Left lung (tissue), 10 donors: ENCODE measurements around the gene KCTD20. TPM values are rescaled to one million over a fixed set of nuclear protein-coding genes. Genes with fewer than 3 reads are reported as not detected.
"Not testable (repeated sequence)": the region's sequence is repeated elsewhere in the genome, so short reads cannot be mapped to it uniquely, and the experiment has no call there.

Experiments used
- ATAC-seq: fragments of 200-7000 bp; cut with Tn5 transposase; one replicate; pipeline ENCODE4 v1.9.1; 2020; ENCODE audit warnings: moderate library complexity
- DNase-seq, 4 donors: peaks; one replicate each; pipeline ENCODE4 v3.0.0-alpha.2; 2013 to 2020
- H3K27ac ChIP-seq, 2 donors: fragments of 200-600 bp; sonication (generic) in 1 of 2; one replicate each; pipeline versions ENCODE4 v1.5.0 to v1.8.0; 2020 to 2021
- H3K27me3 ChIP-seq, 2 donors: fragments of 200-600 bp; sonication (generic) in 1 of 2; one replicate each; pipeline versions ENCODE4 v1.5.0 to v1.8.0; 2020 to 2021
- H3K36me3 ChIP-seq, 2 donors: fragments of 200-600 bp; sonication (generic) in 1 of 2; one replicate each; pipeline versions ENCODE4 v1.5.0 to v1.8.0; 2020 to 2021
- H3K4me1 ChIP-seq, 2 donors: fragments of 200-600 bp; one replicate each; pipeline ENCODE4 v1.8.0; 2021
- H3K4me3 ChIP-seq, 2 donors: fragments of 200-600 bp; sonication (generic) in 1 of 2; one replicate each; pipeline versions ENCODE4 v1.5.0 to v1.8.0; 2020 to 2021; ENCODE audit warnings: mild to moderate bottlenecking in 1 of 2
- H3K9me3 ChIP-seq, 2 donors: fragments of 200-600 bp; sonication (generic) in 1 of 2; one replicate each; pipeline versions ENCODE4 v1.5.0 to v1.8.0; 2020 to 2021
- intact Hi-C, 2 donors: fragments of 100-400 bp; cut with DNase I; formaldehyde crosslinking; loops; one replicate each; pipeline versions ENCODE4 v1.11.2 to v1.14.2; 2022
- polyA plus RNA-seq, 6 donors: library from polyadenylated mRNA; unstranded; fragments of 120-200 nt; gene quantifications; one replicate each; pipeline ENCODE4 v1.2.1, GENCODE V29; 2013; ENCODE audit not compliant: insufficient read length in 6 of 6
- total RNA-seq, 2 donors: library from RNA; stranded (reverse); fragmentation: NEBNext Ultra II Directional; extraction: Animal tissue kit (Norgen Biotek cat#: 25700); gene quantifications; one replicate each; pipeline ENCODE4 v1.2.1, GENCODE V29; 2021
- TF ChIP-seq, protein P1 (sequence below), 2 donors: fragments of 200-600 bp; sonication (generic) in 1 of 2; IDR thresholded peaks; one replicate each; pipeline versions ENCODE4 v1.5.0 to v1.8.0; 2021; ENCODE audit warnings: antibody characterized with exemption in 2 of 2
- donor health status: DM: no; HTN: yes; CAD: no.
- donor health status: DM: no; HTN: no; CAD: no.

The KCTD20 gene
- total and polyA plus RNA-seq, 8 donors: 47.4 to 54.7 (median 53.0) TPM

DNA sequence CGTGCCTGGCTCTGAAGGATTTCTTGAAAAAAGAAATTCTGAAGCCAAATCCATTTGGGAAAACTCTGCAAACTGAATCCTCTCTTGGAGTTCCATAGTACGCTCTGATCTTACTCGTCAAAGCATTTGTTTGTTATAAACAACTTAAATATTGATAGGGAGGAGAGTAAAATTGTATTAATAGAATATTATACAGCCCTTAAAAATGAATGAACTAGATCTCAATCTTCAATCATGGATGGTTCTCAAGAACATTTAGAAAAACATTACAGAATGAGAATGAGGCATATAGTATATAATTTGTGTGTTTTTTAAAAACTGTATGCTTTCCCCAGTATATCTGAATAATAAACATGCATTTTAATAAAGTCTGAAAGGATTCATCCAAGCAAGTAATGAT, 24.8 kb downstream of the KCTD20 start:
- Histone ChIP-seq H3K27ac (no peak overlapping the region), H3K27me3 (no peaks in the 10 kb centered on the region), H3K4me1 (peaks cover 0 to 12% of the 10 kb centered on the region in 2 donors), H3K36me3 (peaks cover 0 to 23% of the 10 kb centered on the region in 2 donors), H3K4me3 (no peak overlapping the region), H3K9me3 (no peaks in the 10 kb centered on the region)
- no peak for ATAC-seq
- no peak for DNase-seq
- TF ChIP-seq, protein P1, sequence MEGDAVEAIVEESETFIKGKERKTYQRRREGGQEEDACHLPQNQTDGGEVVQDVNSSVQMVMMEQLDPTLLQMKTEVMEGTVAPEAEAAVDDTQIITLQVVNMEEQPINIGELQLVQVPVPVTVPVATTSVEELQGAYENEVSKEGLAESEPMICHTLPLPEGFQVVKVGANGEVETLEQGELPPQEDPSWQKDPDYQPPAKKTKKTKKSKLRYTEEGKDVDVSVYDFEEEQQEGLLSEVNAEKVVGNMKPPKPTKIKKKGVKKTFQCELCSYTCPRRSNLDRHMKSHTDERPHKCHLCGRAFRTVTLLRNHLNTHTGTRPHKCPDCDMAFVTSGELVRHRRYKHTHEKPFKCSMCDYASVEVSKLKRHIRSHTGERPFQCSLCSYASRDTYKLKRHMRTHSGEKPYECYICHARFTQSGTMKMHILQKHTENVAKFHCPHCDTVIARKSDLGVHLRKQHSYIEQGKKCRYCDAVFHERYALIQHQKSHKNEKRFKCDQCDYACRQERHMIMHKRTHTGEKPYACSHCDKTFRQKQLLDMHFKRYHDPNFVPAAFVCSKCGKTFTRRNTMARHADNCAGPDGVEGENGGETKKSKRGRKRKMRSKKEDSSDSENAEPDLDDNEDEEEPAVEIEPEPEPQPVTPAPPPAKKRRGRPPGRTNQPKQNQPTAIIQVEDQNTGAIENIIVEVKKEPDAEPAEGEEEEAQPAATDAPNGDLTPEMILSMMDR (IDR thresholded peaks at IDR 0.05): no peak
- intact Hi-C loops: no loop called here

GRCh38 chr6:36469148-36469661, 26.4 kb downstream of the KCTD20 start:
- ATAC-seq (no peak), DNase-seq (no peak)
- TF ChIP-seq, protein P1 (IDR thresholded peaks at IDR 0.05): no peak
- Histone ChIP-seq H3K27ac (no peak overlapping the region), H3K4me1 (peaks cover 0 to 12% of the 10 kb centered on the region in 2 donors), H3K36me3 (peaks cover 0 to 36% of the 10 kb centered on the region in 2 donors), H3K27me3 (no peaks in the 10 kb centered on the region), H3K9me3 (no peaks in the 10 kb centered on the region), H3K4me3 (no peak overlapping the region)
- intact Hi-C loops: no loop called here

DNA sequence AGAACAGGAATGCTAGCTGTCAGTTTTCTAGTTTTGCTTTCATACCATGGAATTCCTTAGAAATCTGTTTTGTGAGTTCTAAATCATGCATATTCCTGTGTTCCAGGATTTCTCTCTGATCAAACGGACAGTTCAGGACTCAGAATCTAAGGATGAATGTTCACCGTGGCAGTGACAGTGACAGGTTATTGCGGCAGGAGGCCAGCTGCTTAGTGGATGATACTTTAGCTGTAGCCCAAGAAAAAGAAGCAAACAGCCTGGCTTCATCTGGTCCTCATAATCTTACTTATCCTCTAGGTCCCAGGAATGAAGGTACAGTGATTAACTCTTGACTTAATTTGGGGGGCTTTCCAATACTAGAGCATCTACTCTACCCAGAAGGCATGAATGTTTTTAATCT, 27.1 kb downstream of the KCTD20 start:
- TF ChIP-seq, protein P1 (IDR thresholded peaks at IDR 0.05): no peak
- no peak for ATAC-seq
- intact Hi-C loops: no loop called here

DNA sequence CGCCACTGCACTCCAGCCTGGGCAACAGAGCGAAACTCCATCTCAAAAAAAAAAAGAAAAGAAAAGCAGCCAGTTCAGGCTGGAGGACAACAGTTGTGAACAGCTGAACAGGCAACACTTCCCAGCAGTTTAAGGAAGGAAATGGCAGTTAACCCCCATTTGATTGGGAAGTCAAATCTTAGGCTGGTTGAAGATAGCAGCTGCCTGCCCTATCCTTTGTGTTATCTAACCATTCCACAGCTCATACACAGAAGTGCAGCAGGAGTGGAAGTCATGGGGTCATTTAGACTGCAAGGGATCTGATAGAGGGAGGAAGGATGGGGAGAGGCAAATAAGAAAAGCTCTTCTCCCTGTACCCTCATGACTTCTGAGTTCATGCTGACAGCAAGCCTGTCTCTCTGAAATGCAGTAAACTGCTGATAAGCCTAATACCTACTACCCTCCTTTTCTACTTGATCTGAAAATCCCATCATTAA, 35.3 kb downstream of the KCTD20 start:
- intact Hi-C loops: no loop called here
- Histone ChIP-seq H3K27me3 (no peaks in the 10 kb centered on the region), H3K27ac (no peak overlapping the region), H3K4me3 (no peak overlapping the region), H3K9me3 (no peaks in the 10 kb centered on the region), H3K36me3 (peaks cover 0 to 68% of the 10 kb centered on the region in 2 donors), H3K4me1 (peaks cover 0 to 10% of the 10 kb centered on the region in 2 donors)
- no peak for ATAC-seq
- DNase-seq: no peak
- TF ChIP-seq, protein P1 (IDR thresholded peaks at IDR 0.05): no peak

More for the DNA sequence above, 27.1 kb downstream of the KCTD20 start:
- H3K36me3 ChIP-seq: peaks cover 0 to 43% of the 10 kb centered on the region in 2 donors
- H3K27me3 ChIP-seq: no peaks in the 10 kb centered on the region
- H3K27ac ChIP-seq: no peak overlapping the region
- H3K4me1 ChIP-seq: peaks cover 0 to 12% of the 10 kb centered on the region in 2 donors
- no peaks in the 10 kb centered on the region for H3K9me3 ChIP-seq
- no peak overlapping the region for H3K4me3 ChIP-seq
- no peak for DNase-seq

DNA sequence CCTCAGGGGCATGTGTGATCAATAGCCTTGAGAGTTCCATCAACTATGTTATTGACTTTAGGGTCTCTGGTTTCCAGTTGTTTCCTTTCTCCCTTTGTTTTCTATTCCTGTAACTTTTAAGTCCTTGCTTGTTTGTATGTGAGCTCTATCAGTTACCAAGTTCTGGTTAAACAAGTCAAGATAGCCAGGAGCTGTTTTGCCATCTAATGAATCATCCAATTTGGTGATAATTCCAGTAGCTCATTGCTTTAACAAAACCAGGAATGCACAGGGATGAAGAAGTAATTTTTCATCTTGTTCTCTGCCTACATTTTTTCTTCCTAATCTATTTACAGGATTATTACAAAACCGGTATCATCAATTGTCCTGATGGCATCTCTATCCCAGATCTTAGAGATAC, 36.5 kb downstream of the KCTD20 start:
- Histone ChIP-seq H3K27me3 (no peaks in the 10 kb centered on the region), H3K4me3 (no peak overlapping the region), H3K36me3 (peaks cover 0 to 70% of the 10 kb centered on the region in 2 donors), H3K9me3 (no peaks in the 10 kb centered on the region), H3K4me1 (peaks cover 0 to 10% of the 10 kb centered on the region in 2 donors), H3K27ac (no peak overlapping the region)
- TF ChIP-seq, protein P1 (IDR thresholded peaks at IDR 0.05): no peak
- intact Hi-C loops: no loop called here
- no peak for DNase-seq
- no peak for ATAC-seq

GRCh38 chr6:36483326-36483725, 40.5 kb downstream of the KCTD20 start:
- H3K27me3 ChIP-seq, ATAC-seq, H3K4me3 ChIP-seq, H3K27ac ChIP-seq, H3K9me3 ChIP-seq, DNase-seq, intact Hi-C loops: not testable (repeated sequence)
- peaks cover 0 to 12% of the 10 kb centered on the region in 2 donors for H3K4me1 ChIP-seq
- peaks cover 0 to 89% of the 10 kb centered on the region in 2 donors for H3K36me3 ChIP-seq
